ENCODE measurements around the gene MAML3. TPM values are rescaled to one million over a fixed set of nuclear protein-coding genes. Genes with fewer than 3 reads are reported as not detected.

The MAML3 gene
- total RNA-seq, 1 donor from 2014 or later, result 0.79 TPM

- DNase-seq (ENCODE audit: low read depth) (no peak), FAIRE-seq (no peak)
- Histone ChIP-seq H3K4me3 (ENCODE audit: low read depth, low read length) (no peak overlapping the region), H3K36me3 (ENCODE audit: control insufficient read depth, insufficient read depth, low read length) (peaks cover 1% of the 10 kb centered on the region), H3K27me3 (ENCODE audit: control insufficient read depth, insufficient read depth, low read length) (no peaks in the 10 kb centered on the region)
- no peak for TF ChIP-seq CTCF (IDR thresholded peaks at IDR 0.05; ENCODE audit: insufficient read depth, low read length, severe bottlenecking)
Observed at GRCh38 chr4:139672732-139673131, 481.3 kb downstream of the MAML3 start.

- Histone ChIP-seq H3K27me3 (ENCODE audit: control insufficient read depth, insufficient read depth, low read length) (no peaks in the 10 kb centered on the region), H3K36me3 (ENCODE audit: control insufficient read depth, insufficient read depth, low read length) (peaks cover 1% of the 10 kb centered on the region), H3K4me3 (ENCODE audit: low read depth, low read length) (no peak overlapping the region)
- TF ChIP-seq CTCF (IDR thresholded peaks at IDR 0.05; ENCODE audit: insufficient read depth, low read length, severe bottlenecking), result no peak
- FAIRE-seq (no peak), DNase-seq (ENCODE audit: low read depth) (no peak)
Observed at GRCh38 chr4:139672215-139672614, 481.8 kb downstream of the MAML3 start.

GRCh38 chr4:139670775-139671174 is 483.2 kb downstream of the MAML3 start:
- FAIRE-seq (no peak), DNase-seq (ENCODE audit: low read depth) (no peak)
- Histone ChIP-seq H3K4me3 (ENCODE audit: low read depth, low read length) (no peak overlapping the region), H3K27me3 (ENCODE audit: control insufficient read depth, insufficient read depth, low read length) (no peaks in the 10 kb centered on the region), H3K36me3 (ENCODE audit: control insufficient read depth, insufficient read depth, low read length) (peaks cover 1% of the 10 kb centered on the region)
- TF ChIP-seq CTCF (IDR thresholded peaks at IDR 0.05; ENCODE audit: insufficient read depth, low read length, severe bottlenecking), result no peak

- no peak for TF ChIP-seq CTCF (IDR thresholded peaks at IDR 0.05; ENCODE audit: insufficient read depth, low read length, severe bottlenecking)
- no peak for FAIRE-seq
- Histone ChIP-seq H3K27me3 (ENCODE audit: control insufficient read depth, insufficient read depth, low read length) (no peaks in the 10 kb centered on the region), H3K4me3 (ENCODE audit: low read depth, low read length) (no peak overlapping the region), H3K36me3 (ENCODE audit: control insufficient read depth, insufficient read depth, low read length) (peaks cover 1% of the 10 kb centered on the region)
- DNase-seq (ENCODE audit: low read depth), result no peak
Observed at GRCh38 chr4:139669890-139670289, 484.1 kb downstream of the MAML3 start.

GRCh38 chr4:139669335-139669734 is 484.6 kb downstream of the MAML3 start:
- H3K4me3 ChIP-seq (ENCODE audit: low read depth, low read length), result no peak overlapping the region
- no peak for FAIRE-seq
- no peak for TF ChIP-seq CTCF (IDR thresholded peaks at IDR 0.05; ENCODE audit: insufficient read depth, low read length, severe bottlenecking)
- DNase-seq (ENCODE audit: low read depth), result no peak
- H3K27me3 ChIP-seq (ENCODE audit: control insufficient read depth, insufficient read depth, low read length), result no peaks in the 10 kb centered on the region
- peaks cover 1% of the 10 kb centered on the region for H3K36me3 ChIP-seq (ENCODE audit: control insufficient read depth, insufficient read depth, low read length)

GRCh38 chr4:139668658-139669201 is 485.3 kb downstream of the MAML3 start:
- Histone ChIP-seq H3K4me3 (ENCODE audit: low read depth, low read length) (no peak overlapping the region), H3K36me3 (ENCODE audit: control insufficient read depth, insufficient read depth, low read length) (peaks cover 1% of the 10 kb centered on the region), H3K27me3 (ENCODE audit: control insufficient read depth, insufficient read depth, low read length) (no peaks in the 10 kb centered on the region)
- FAIRE-seq, result no peak
- TF ChIP-seq CTCF (IDR thresholded peaks at IDR 0.05; ENCODE audit: insufficient read depth, low read length, severe bottlenecking), result no peak
- DNase-seq (ENCODE audit: low read depth), result no peak

Measured in bronchial epithelial cell (primary cell).